ENCODE measurements around the gene TBC1D4.

DNA sequence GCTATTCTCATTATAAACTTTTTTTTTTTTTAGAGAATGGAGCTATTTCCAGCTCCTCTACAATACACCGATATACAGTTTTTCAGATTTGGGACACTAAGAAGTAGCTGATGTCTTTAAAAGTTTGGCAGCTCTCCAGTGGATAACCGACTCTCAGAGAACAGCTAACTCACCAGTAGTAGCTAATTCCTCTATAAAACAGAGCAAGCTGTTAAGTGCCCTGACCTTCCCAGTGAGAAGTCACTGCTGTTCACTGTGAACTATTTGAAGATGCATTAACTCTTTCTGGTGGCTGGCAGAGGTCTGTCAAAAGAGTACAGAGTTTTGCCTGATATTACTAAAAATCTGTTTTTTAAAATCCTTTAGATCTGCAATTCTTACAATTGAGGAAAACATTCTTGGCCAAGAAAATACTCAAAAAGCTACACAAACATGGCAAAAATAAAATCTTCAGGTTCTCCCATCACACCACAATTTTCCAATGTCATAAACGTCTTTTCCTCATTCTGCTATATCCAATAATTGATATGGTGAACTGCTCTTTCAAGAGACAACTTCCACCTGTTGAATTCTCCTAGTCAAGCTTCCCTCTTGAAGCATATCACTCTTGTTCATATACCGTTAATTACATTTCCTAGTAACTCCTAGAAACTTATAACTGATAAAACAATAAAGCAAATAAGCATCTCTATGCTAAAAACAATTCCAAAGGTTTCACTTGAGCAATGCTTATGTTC, 44.2 kb downstream of the TBC1D4 start:
- TF ChIP-seq, protein P1, sequence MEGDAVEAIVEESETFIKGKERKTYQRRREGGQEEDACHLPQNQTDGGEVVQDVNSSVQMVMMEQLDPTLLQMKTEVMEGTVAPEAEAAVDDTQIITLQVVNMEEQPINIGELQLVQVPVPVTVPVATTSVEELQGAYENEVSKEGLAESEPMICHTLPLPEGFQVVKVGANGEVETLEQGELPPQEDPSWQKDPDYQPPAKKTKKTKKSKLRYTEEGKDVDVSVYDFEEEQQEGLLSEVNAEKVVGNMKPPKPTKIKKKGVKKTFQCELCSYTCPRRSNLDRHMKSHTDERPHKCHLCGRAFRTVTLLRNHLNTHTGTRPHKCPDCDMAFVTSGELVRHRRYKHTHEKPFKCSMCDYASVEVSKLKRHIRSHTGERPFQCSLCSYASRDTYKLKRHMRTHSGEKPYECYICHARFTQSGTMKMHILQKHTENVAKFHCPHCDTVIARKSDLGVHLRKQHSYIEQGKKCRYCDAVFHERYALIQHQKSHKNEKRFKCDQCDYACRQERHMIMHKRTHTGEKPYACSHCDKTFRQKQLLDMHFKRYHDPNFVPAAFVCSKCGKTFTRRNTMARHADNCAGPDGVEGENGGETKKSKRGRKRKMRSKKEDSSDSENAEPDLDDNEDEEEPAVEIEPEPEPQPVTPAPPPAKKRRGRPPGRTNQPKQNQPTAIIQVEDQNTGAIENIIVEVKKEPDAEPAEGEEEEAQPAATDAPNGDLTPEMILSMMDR (conservative IDR thresholded peaks at IDR 0.05; ENCODE audit: low read depth in 2 of 2) = no peak
- TF ChIP-seq POLR2AphosphoS5 (IDR thresholded peaks at IDR 0.05; ENCODE audit: low read depth) (no peak), EZH2 (IDR thresholded peaks at IDR 0.05; ENCODE audit: low read depth, unreplicated experiment) (no peak), ZNF331 (CRISPR knock-in tag; IDR thresholded peaks at IDR 0.05; ENCODE audit: low read depth) (no peak), EZH2phosphoT487 (IDR thresholded peaks at IDR 0.05; ENCODE audit: unreplicated experiment) (no peak), ZNF114 (CRISPR knock-in tag; IDR thresholded peaks at IDR 0.05) (no peak), CREB1 (CRISPR knock-in tag; IDR thresholded peaks at IDR 0.05; ENCODE audit: low read depth) (no peak), JUNB (IDR thresholded peaks at IDR 0.05; ENCODE audit: unreplicated experiment) (no peak), STAT1 (IDR thresholded peaks at IDR 0.05; ENCODE audit: unreplicated experiment) (no peak)
- TF ChIP-seq, protein P2, sequence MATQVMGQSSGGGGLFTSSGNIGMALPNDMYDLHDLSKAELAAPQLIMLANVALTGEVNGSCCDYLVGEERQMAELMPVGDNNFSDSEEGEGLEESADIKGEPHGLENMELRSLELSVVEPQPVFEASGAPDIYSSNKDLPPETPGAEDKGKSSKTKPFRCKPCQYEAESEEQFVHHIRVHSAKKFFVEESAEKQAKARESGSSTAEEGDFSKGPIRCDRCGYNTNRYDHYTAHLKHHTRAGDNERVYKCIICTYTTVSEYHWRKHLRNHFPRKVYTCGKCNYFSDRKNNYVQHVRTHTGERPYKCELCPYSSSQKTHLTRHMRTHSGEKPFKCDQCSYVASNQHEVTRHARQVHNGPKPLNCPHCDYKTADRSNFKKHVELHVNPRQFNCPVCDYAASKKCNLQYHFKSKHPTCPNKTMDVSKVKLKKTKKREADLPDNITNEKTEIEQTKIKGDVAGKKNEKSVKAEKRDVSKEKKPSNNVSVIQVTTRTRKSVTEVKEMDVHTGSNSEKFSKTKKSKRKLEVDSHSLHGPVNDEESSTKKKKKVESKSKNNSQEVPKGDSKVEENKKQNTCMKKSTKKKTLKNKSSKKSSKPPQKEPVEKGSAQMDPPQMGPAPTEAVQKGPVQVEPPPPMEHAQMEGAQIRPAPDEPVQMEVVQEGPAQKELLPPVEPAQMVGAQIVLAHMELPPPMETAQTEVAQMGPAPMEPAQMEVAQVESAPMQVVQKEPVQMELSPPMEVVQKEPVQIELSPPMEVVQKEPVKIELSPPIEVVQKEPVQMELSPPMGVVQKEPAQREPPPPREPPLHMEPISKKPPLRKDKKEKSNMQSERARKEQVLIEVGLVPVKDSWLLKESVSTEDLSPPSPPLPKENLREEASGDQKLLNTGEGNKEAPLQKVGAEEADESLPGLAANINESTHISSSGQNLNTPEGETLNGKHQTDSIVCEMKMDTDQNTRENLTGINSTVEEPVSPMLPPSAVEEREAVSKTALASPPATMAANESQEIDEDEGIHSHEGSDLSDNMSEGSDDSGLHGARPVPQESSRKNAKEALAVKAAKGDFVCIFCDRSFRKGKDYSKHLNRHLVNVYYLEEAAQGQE (IDR thresholded peaks at IDR 0.05; ENCODE audit: unreplicated experiment) = no peak
- TF ChIP-seq, protein P3, sequence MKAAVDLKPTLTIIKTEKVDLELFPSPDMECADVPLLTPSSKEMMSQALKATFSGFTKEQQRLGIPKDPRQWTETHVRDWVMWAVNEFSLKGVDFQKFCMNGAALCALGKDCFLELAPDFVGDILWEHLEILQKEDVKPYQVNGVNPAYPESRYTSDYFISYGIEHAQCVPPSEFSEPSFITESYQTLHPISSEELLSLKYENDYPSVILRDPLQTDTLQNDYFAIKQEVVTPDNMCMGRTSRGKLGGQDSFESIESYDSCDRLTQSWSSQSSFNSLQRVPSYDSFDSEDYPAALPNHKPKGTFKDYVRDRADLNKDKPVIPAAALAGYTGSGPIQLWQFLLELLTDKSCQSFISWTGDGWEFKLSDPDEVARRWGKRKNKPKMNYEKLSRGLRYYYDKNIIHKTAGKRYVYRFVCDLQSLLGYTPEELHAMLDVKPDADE (IDR thresholded peaks at IDR 0.05) = no peak
- TF ChIP-seq, protein P4, sequence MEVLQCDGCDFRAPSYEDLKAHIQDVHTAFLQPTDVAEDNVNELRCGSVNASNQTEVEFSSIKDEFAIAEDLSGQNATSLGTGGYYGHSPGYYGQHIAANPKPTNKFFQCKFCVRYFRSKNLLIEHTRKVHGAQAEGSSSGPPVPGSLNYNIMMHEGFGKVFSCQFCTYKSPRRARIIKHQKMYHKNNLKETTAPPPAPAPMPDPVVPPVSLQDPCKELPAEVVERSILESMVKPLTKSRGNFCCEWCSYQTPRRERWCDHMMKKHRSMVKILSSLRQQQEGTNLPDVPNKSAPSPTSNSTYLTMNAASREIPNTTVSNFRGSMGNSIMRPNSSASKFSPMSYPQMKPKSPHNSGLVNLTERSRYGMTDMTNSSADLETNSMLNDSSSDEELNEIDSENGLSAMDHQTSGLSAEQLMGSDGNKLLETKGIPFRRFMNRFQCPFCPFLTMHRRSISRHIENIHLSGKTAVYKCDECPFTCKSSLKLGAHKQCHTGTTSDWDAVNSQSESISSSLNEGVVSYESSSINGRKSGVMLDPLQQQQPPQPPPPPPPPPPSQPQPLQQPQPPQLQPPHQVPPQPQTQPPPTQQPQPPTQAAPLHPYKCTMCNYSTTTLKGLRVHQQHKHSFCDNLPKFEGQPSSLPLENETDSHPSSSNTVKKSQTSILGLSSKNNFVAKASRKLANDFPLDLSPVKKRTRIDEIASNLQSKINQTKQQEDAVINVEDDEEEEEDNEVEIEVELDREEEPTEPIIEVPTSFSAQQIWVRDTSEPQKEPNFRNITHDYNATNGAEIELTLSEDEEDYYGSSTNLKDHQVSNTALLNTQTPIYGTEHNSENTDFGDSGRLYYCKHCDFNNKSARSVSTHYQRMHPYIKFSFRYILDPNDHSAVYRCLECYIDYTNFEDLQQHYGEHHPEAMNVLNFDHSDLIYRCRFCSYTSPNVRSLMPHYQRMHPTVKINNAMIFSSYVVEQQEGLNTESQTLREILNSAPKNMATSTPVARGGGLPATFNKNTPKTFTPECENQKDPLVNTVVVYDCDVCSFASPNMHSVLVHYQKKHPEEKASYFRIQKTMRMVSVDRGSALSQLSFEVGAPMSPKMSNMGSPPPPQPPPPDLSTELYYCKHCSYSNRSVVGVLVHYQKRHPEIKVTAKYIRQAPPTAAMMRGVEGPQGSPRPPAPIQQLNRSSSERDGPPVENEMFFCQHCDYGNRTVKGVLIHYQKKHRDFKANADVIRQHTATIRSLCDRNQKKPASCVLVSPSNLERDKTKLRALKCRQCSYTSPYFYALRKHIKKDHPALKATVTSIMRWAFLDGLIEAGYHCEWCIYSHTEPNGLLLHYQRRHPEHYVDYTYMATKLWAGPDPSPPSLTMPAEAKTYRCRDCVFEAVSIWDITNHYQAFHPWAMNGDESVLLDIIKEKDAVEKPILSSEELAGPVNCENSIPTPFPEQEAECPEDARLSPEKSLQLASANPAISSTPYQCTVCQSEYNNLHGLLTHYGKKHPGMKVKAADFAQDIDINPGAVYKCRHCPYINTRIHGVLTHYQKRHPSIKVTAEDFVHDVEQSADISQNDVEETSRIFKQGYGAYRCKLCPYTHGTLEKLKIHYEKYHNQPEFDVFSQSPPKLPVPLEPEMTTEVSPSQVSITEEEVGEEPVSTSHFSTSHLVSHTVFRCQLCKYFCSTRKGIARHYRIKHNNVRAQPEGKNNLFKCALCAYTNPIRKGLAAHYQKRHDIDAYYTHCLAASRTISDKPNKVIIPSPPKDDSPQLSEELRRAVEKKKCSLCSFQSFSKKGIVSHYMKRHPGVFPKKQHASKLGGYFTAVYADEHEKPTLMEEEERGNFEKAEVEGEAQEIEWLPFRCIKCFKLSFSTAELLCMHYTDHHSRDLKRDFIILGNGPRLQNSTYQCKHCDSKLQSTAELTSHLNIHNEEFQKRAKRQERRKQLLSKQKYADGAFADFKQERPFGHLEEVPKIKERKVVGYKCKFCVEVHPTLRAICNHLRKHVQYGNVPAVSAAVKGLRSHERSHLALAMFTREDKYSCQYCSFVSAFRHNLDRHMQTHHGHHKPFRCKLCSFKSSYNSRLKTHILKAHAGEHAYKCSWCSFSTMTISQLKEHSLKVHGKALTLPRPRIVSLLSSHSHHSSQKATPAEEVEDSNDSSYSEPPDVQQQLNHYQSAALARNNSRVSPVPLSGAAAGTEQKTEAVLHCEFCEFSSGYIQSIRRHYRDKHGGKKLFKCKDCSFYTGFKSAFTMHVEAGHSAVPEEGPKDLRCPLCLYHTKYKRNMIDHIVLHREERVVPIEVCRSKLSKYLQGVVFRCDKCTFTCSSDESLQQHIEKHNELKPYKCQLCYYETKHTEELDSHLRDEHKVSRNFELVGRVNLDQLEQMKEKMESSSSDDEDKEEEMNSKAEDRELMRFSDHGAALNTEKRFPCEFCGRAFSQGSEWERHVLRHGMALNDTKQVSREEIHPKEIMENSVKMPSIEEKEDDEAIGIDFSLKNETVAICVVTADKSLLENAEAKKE (CRISPR knock-in tag; IDR thresholded peaks at IDR 0.05) = no peak
